K562 (cell line): ENCODE results near the gene GAS1. TPM values are rescaled to one million over a fixed set of nuclear protein-coding genes. Genes with fewer than 3 reads are reported as not detected.

Experiments
- ATAC-seq: fragments of 200-7000 bp; cut with Tn5 transposase; 3 replicates; pipeline ENCODE4 v1.9.1; 2020; ENCODE audit warnings: moderate library complexity
- BruUV-seq: library from RNA; stranded (reverse); fragments of 400-500 nt; replicated peaks from 2 replicates; lab custom pipeline; 2021; lab: Mats Ljungman, UMichigan
- CTCF ChIA-PET: fragments of 300-600 bp; formaldehyde crosslinking; extraction: SDS; loops from one replicate; lab custom pipeline; 2021; ENCODE audit warnings: low intra/inter-chr PET ratio; lab: Yijun Ruan, JAX
- POLR2A ChIA-PET: fragments of 300-600, 350-650 bp; sonication (Branson Sonifier 250); formaldehyde crosslinking; extraction: SDS; loops from one replicate; lab custom pipeline; 2021; ENCODE audit warnings: antibody characterized with exemption, inconsistent platforms; lab: Yijun Ruan, JAX
- DNase-seq, 4 experiments: peaks; one replicate each; pipeline versions ENCODE4 v3.0.0 to v3.0.0-alpha.2; 2011 to 2018; ENCODE audit warnings: low spot score in 3 of 4, mixed read lengths in 3 of 4; ENCODE audit errors: extremely low read depth in 1 of 4
- FAIRE-seq: peaks from 2 replicates; lab custom pipeline; 2011; peaks lifted over from hg19 to GRCh38; lab: Jason Lieb, UNC
- H2AFZ ChIP-seq: 2 replicates; pipeline ENCODE4 v1.6.0; 2011; ENCODE audit warnings: low read depth, low read length, control low read depth, inconsistent platforms
- H3K27ac ChIP-seq: fragments of 200-600 bp; 3 replicates; pipeline ENCODE4 v1.8.0; 2011; ENCODE audit warnings: low read depth, mild to moderate bottlenecking, control low read depth, inconsistent platforms, low read length, moderate library complexity, mixed read lengths; ENCODE audit errors: extremely low read depth
- H3K27me3 ChIP-seq, 2 experiments: fragments of 300-600 bp in 1 of 2; 2 replicates in 1 of 2; 3 replicates in 1 of 2; pipeline versions ENCODE4 v1.6.0 to v1.8.0; 2011; ENCODE audit warnings: inconsistent platforms in 2 of 2, low read length in 2 of 2, mild to moderate bottlenecking in 1 of 2, mixed read lengths in 1 of 2, moderate library complexity in 1 of 2; ENCODE audit not compliant: control insufficient read depth in 2 of 2, insufficient read depth in 2 of 2
- H3K36me3 ChIP-seq: fragments of 300-600 bp; 3 replicates; pipeline ENCODE4 v1.8.0; 2011; ENCODE audit warnings: mild to moderate bottlenecking, low read length, inconsistent platforms; ENCODE audit not compliant: control insufficient read depth, insufficient read depth
- H3K4me1 ChIP-seq, 2 experiments: fragments of 200-600 bp in 1 of 2; replicated peaks in 1 of 2; 2 replicates in 1 of 2; 3 replicates in 1 of 2; pipeline versions ENCODE4 v1.5.1 to v1.8.0; 2011; ENCODE audit warnings: inconsistent platforms in 2 of 2, low read length in 2 of 2, mild to moderate bottlenecking in 1 of 2, mixed read lengths in 1 of 2, moderate library complexity in 1 of 2; ENCODE audit not compliant: control insufficient read depth in 2 of 2, insufficient read depth in 2 of 2
- H3K4me2 ChIP-seq: 2 replicates; pipeline ENCODE4 v1.6.1; 2011; ENCODE audit warnings: low read length, control low read depth, inconsistent platforms, mixed read lengths; ENCODE audit not compliant: insufficient read depth
- H3K4me3 ChIP-seq: fragments of 200-600 bp; sonication (generic), shearing (Covaris generic); 2 replicates; pipeline ENCODE4 v1.5.1; 2016; ENCODE audit warnings: control low read depth, inconsistent platforms
- H3K79me2 ChIP-seq: fragments of 200-600 bp; 3 replicates; pipeline ENCODE4 v1.8.0; 2011; ENCODE audit warnings: low read length, inconsistent platforms; ENCODE audit not compliant: control insufficient read depth, insufficient read depth
- H3K9ac ChIP-seq, 2 experiments: 2 replicates each; pipeline versions ENCODE4 v1.6.0 to v1.6.1; 2011; ENCODE audit warnings: low read depth in 2 of 2, low read length in 2 of 2, control low read depth in 1 of 2, inconsistent platforms in 1 of 2, mild to moderate bottlenecking in 1 of 2, mixed read lengths in 1 of 2; ENCODE audit not compliant: insufficient read depth in 1 of 2
- H3K9me1 ChIP-seq: one replicate; pipeline ENCODE4 v1.6.0; 2011; ENCODE audit warnings: inconsistent platforms, mild to moderate bottlenecking, low read length, moderate library complexity; ENCODE audit not compliant: control insufficient read depth, insufficient read depth
- H3K9me3 ChIP-seq: replicated peaks from 2 replicates; pipeline ENCODE4 v1.5.1; 2011; ENCODE audit warnings: low read depth, low read length, inconsistent platforms; ENCODE audit not compliant: control insufficient read depth, insufficient read depth
- H4K20me1 ChIP-seq: replicated peaks from 2 replicates; pipeline ENCODE4 v1.6.1; 2011; ENCODE audit warnings: low read length, inconsistent platforms, mixed read lengths; ENCODE audit not compliant: control insufficient read depth, insufficient read depth
- BDP1 ChIP-seq: IDR thresholded peaks from 3 replicates; pipeline ENCODE4 v1.6.1; 2011; ENCODE audit not compliant: insufficient read length, insufficient read depth
- CCNT2 ChIP-seq: IDR thresholded peaks from 2 replicates; pipeline ENCODE4 v1.6.1; 2011; ENCODE audit warnings: borderline replicate concordance, low read depth, mild to moderate bottlenecking, moderate library complexity, mixed read lengths, low read length; ENCODE audit not compliant: insufficient read length; ENCODE audit errors: extremely low read depth
- CHD1 ChIP-seq: fragments of 200-600 bp; sonication (generic); IDR thresholded peaks from one replicate; pipeline ENCODE4 v1.6.1; 2012; ENCODE audit warnings: mild to moderate bottlenecking, moderate library complexity, low read length, inconsistent platforms
- FOXP4 ChIP-seq: sonication (generic); formaldehyde crosslinking; IDR thresholded peaks from 2 replicates; pipeline ENCODE4 v1.8.0; 2022; ENCODE audit warnings: mild to moderate bottlenecking, missing genetic modification reagents, borderline replicate concordance
- HCFC1 ChIP-seq: IDR thresholded peaks from 2 replicates; pipeline ENCODE4 v1.6.1; 2012; ENCODE audit warnings: low read depth, low read length, improper control_type of control experiment
- KLF1 ChIP-seq: fragments of 450-650 bp; IDR thresholded peaks from 2 replicates; pipeline ENCODE4 v1.6.1; 2016; ENCODE audit warnings: missing genetic modification characterization, missing compliant biosample characterization
- MYNN ChIP-seq, 2 experiments: sonication (generic); formaldehyde crosslinking in 1 of 2; IDR thresholded peaks; 2 replicates each; pipeline versions ENCODE4 v1.5.0 to v1.6.1; 2016 to 2020; ENCODE audit warnings: antibody characterized with exemption in 1 of 2, missing genetic modification reagents in 1 of 2
- NFIX ChIP-seq: fragments of 250-450 bp; sonication (Bioruptor Pico); IDR thresholded peaks from 2 replicates; pipeline ENCODE4 v1.4.0; 2020; ENCODE audit warnings: low read depth, mild to moderate bottlenecking, moderate library complexity
- POLR2A ChIP-seq: fragments of 450-650 bp; conservative IDR thresholded peaks from 2 replicates; pipeline ENCODE4 v1.6.1; 2016
- RCOR1 ChIP-seq, 2 experiments: IDR thresholded peaks; 2 replicates each; pipeline ENCODE4 v1.6.1; 2012; ENCODE audit warnings: low read depth in 2 of 2, low read length in 2 of 2, borderline replicate concordance in 1 of 2, improper control_type of control experiment in 1 of 2
- STAT5B ChIP-seq: fragments of 250-450 bp; sonication (Bioruptor Pico); IDR thresholded peaks from 2 replicates; pipeline ENCODE4 v1.8.0; 2021; ENCODE audit warnings: mild to moderate bottlenecking, inconsistent platforms
- TCFL5 ChIP-seq: fragments of 250-450 bp; sonication (Bioruptor Pico); conservative IDR thresholded peaks from 2 replicates; pipeline ENCODE4 v1.6.1; 2021; ENCODE audit warnings: mild to moderate bottlenecking, moderate library complexity, matching md5 sums
- ZNF143 ChIP-seq: sonication (generic); formaldehyde crosslinking; IDR thresholded peaks from 2 replicates; pipeline ENCODE4 v1.9.0; 2022; ENCODE audit warnings: mild to moderate bottlenecking, missing genetic modification reagents
- ZSCAN32 ChIP-seq: fragments of 450-650 bp; formaldehyde crosslinking; IDR thresholded peaks from 2 replicates; pipeline ENCODE4 v1.4.0; 2020; ENCODE audit warnings: mild to moderate bottlenecking, moderate library complexity
- WGBS: fragments of 100-300 bp; shearing (Covaris generic); methylation state at CpG from one replicate; pipeline ENCODE4 v1.1.6; 2016; ENCODE audit warnings: low coverage, mixed read lengths; ENCODE audit not compliant: insufficient coverage; ENCODE audit errors: missing lambda C conversion rate; 5-methylcytosine and 5-hydroxymethylcytosine counted together
- in situ Hi-C: fragments of 300-500 bp; cut with MboI; formaldehyde crosslinking; loops from 4 replicates; pipeline ENCODE4 v1.15.0; 2018; ENCODE audit warnings: inconsistent platforms, mixed read lengths
- intact Hi-C: fragments of 100-400 bp; cut with micrococcal nuclease; formaldehyde crosslinking; loops from 2 replicates; pipeline ENCODE4 v1.14.2; 2022
- polyA plus RNA-seq, 8 experiments: library from polyadenylated mRNA; depleted of rRNA in 4 of 8; stranded (reverse) in 5 of 8; unstranded in 3 of 8; fragments of >200 nt; fragmentation: Nextera tagmentation in 2 of 8; fragmentation: Illumina TruSeq in 1 of 8; extraction: Ambion mirVana in 2 of 8; extraction: Trizol in 1 of 8; gene quantifications; 2 replicates each; pipeline versions ENCODE4 v1.2.1 to v1.2.3, GENCODE V29; 2011 to 2014; ENCODE audit warnings: inconsistent platforms in 1 of 8, missing spikeins in 1 of 8
- total RNA-seq, 7 experiments: library from RNA; depleted of rRNA in 6 of 7; stranded (reverse); fragments of >200 nt in 6 of 7; fragmentation: Illumina TruSeq in 2 of 7; extraction: Trizol in 2 of 7; gene quantifications; 2 replicates each; pipeline versions ENCODE4 v1.2.1 to v1.2.3, GENCODE V29; 2011 to 2021; ENCODE audit warnings: low replicate concordance in 1 of 7

GAS1 gene
- total and polyA plus RNA-seq, 9 of the 15 experiments (the other 6 are each of a cell fraction or from before 2014, with no cell fraction given): 0.07 to 0.09 TPM; not detected in 7

GRCh38 chr9:86978922-86979474 lies 31.7 kb upstream of the GAS1 start (continued):
- no peak for TF ChIP-seq BDP1
- no peak for TF ChIP-seq TCFL5 (CRISPR knock-in tag)
- TF ChIP-seq POLR2A: no peak
- TF ChIP-seq MYNN (IDR thresholded peaks at IDR 0.05): no peak
- TF ChIP-seq MYNN (CRISPR knock-in tag; IDR thresholded peaks at IDR 0.05): no peak

- ATAC-seq (no peak), FAIRE-seq (no peak), DNase-seq (no peak)
- Histone ChIP-seq H3K9ac (no peak overlapping the region), H3K9me3 (no peaks in the 10 kb centered on the region), H3K27ac (no peak overlapping the region), H2AFZ (no peak overlapping the region), H3K36me3 (no peaks in the 10 kb centered on the region), H3K79me2 (no peaks in the 10 kb centered on the region), H3K4me3 (no peak overlapping the region), H3K4me1 (no peaks in the 10 kb centered on the region), H3K9me1 (no peaks in the 10 kb centered on the region), H3K4me2 (no peak overlapping the region), H4K20me1 (no peaks in the 10 kb centered on the region), H3K27me3 (no peaks in the 10 kb centered on the region)
- intact Hi-C loops (no loop called here), in situ Hi-C loops (no loop called here)
- ChIA-PET POLR2A (no interaction called here), CTCF (no interaction called here)
- BruUV-seq: no TSS peak
- 13% methylated on average over 2 of the region's 2 CpGs for WGBS
- TF ChIP-seq KLF1 (tag) (no peak), FOXP4 (CRISPR knock-in tag) (no peak), STAT5B (no peak), ZSCAN32 (no peak), RCOR1 (IDR thresholded peaks at IDR 0.05; ENCODE audit: borderline replicate concordance in 1 of 2, low read depth in 2 of 2, low read length in 2 of 2) (no peak), NFIX (CRISPR knock-in tag) (no peak), CHD1 (no peak), HCFC1 (no peak), CCNT2 (no peak), ZNF143 (no peak)
Observed at GRCh38 chr9:86978413-86978812, 31.1 kb upstream of the GAS1 start.
